Calu3 (cell line): ENCODE results near the gene PKP1. TPM values are rescaled to one million over a fixed set of nuclear protein-coding genes. Genes with fewer than 3 reads are reported as not detected.
A peak's percentile ranks its signal among the peaks of the same experiment; 100 is the strongest.

Experiments used
- BruUV-seq: library from RNA; stranded (reverse); fragments of 400-500 nt; replicated peaks from 2 replicates; lab custom pipeline; 2021; lab: Mats Ljungman, UMichigan
- CTCF ChIA-PET: fragments of 300-600 bp; sonication (Branson Sonifier 250); formaldehyde crosslinking; loops from one replicate; lab custom pipeline; 2022; ENCODE audit warnings: antibody characterized with exemption; lab: Charles Lee
- DNase-seq: peaks from one replicate; pipeline ENCODE4 v3.0.0; 2022
- H3K27ac Mint-ChIP-seq: one replicate; pipeline ENCODE4 v1.8.0; 2022; ENCODE audit warnings: mixed read lengths; ENCODE audit not compliant: unreplicated experiment
- H3K27me3 Mint-ChIP-seq: one replicate; pipeline ENCODE4 v1.8.0; 2022; ENCODE audit warnings: mixed read lengths; ENCODE audit not compliant: unreplicated experiment
- H3K36me3 Mint-ChIP-seq: one replicate; pipeline ENCODE4 v1.8.0; 2022; ENCODE audit warnings: mild to moderate bottlenecking, moderate library complexity, mixed read lengths; ENCODE audit not compliant: insufficient read depth, unreplicated experiment
- H3K4me1 Mint-ChIP-seq: one replicate; pipeline ENCODE4 v1.8.0; 2022; ENCODE audit warnings: mild to moderate bottlenecking, low read depth, mixed read lengths; ENCODE audit not compliant: unreplicated experiment
- H3K4me3 Mint-ChIP-seq: one replicate; pipeline ENCODE4 v1.8.0; 2022; ENCODE audit warnings: mild to moderate bottlenecking, low read depth, moderate library complexity, mixed read lengths; ENCODE audit not compliant: unreplicated experiment
- H3K9me3 Mint-ChIP-seq: one replicate; pipeline ENCODE4 v1.8.0; 2022; ENCODE audit warnings: low read depth, mixed read lengths; ENCODE audit not compliant: unreplicated experiment
- intact Hi-C: fragments of 100-400 bp; cut with micrococcal nuclease; formaldehyde crosslinking; loops from one replicate; pipeline ENCODE4 v1.10.0; 2022; ENCODE audit not compliant: unreplicated experiment
- total RNA-seq: library from RNA; stranded (reverse); gene quantifications from 2 replicates; pipeline ENCODE4 v1.2.3, GENCODE V29; 2022
- TF ChIP-seq, protein P1 (sequence below): fragments of 200-600 bp; IDR thresholded peaks from one replicate; pipeline ENCODE4 v1.8.0; 2022; ENCODE audit warnings: antibody characterized with exemption; ENCODE audit not compliant: unreplicated experiment

The PKP1 gene
- total RNA-seq, 1 experiment from 2014 or later, result 0.09 TPM

DNA sequence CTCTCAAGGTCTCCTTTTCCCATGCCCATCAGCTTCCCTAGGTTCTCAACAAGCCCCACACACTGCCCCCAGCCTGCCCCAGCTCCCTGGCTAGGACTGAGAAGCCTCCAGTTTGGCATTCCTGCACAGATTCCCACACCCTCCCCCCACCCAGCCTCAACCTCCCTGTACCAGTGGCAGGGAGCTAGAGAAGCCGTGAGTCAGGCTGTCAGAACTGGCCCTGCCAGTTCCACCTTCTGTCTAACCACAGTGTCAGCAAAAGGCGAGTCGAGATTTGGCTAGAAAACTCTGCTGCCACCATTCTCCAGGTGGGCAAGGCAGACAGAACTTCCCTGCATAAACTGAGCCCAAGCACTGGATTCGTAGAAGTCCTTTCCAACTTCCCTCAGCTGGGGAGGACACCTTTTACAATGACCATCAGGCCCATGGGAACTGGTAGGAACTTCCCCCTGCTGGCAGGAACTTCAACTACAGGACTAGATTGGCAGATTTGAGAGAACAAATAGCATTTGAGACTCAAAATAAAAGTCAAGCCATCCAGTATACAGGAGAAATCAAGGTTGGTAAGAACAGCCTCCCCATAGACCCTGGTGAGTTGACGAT is 63.1 kb downstream of the PKP1 start:
- DNase-seq, result peak; percentile 82
- no TSS peak for BruUV-seq

DNA sequence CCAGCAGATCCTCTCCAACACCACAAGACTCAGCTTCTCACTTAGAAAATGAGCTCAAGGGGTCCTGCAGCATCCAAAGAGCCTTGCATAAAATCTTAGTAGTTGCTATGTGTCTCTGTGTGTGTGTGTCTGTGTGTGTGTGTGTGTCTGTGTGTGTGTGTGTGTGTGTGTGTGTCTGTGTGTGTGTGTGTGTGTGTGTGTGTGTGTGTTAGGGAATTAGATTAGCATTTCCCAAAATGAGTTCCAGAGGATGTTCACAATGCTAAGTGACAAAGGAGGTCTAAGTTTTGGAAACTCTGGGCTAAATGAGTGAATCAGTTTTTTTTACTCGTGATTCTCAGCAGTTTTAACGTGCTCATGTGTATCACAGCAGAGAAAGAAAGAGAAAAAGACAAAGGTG is 63.7 kb downstream of the PKP1 start:
- BruUV-seq, result no TSS peak

More for the DNA sequence above, 63.1 kb downstream of the PKP1 start:
- CTCF ChIA-PET, result interaction anchor here (0.6 to 2.8 kb wide), 19 partner anchors 11 to 1736 kb away, joined by 3 to 29 read pairs (median 4); no protein-coding TSS in a partner anchor
- Mint-ChIP-seq H3K4me1 (peaks cover 7% of the 10 kb centered on the region), H3K9me3 (no peaks in the 10 kb centered on the region), H3K4me3 (no peak overlapping the region), H3K36me3 (no peaks in the 10 kb centered on the region), H3K27me3 (peaks cover 26% of the 10 kb centered on the region), H3K27ac (no peak overlapping the region)
- intact Hi-C loops, result loop anchor here (2.0 to 5.0 kb wide), 3 partner anchors 38 to 99 kb away; no protein-coding TSS in a partner anchor
- TF ChIP-seq, protein P1, sequence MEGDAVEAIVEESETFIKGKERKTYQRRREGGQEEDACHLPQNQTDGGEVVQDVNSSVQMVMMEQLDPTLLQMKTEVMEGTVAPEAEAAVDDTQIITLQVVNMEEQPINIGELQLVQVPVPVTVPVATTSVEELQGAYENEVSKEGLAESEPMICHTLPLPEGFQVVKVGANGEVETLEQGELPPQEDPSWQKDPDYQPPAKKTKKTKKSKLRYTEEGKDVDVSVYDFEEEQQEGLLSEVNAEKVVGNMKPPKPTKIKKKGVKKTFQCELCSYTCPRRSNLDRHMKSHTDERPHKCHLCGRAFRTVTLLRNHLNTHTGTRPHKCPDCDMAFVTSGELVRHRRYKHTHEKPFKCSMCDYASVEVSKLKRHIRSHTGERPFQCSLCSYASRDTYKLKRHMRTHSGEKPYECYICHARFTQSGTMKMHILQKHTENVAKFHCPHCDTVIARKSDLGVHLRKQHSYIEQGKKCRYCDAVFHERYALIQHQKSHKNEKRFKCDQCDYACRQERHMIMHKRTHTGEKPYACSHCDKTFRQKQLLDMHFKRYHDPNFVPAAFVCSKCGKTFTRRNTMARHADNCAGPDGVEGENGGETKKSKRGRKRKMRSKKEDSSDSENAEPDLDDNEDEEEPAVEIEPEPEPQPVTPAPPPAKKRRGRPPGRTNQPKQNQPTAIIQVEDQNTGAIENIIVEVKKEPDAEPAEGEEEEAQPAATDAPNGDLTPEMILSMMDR, result peak; percentile 81

DNA sequence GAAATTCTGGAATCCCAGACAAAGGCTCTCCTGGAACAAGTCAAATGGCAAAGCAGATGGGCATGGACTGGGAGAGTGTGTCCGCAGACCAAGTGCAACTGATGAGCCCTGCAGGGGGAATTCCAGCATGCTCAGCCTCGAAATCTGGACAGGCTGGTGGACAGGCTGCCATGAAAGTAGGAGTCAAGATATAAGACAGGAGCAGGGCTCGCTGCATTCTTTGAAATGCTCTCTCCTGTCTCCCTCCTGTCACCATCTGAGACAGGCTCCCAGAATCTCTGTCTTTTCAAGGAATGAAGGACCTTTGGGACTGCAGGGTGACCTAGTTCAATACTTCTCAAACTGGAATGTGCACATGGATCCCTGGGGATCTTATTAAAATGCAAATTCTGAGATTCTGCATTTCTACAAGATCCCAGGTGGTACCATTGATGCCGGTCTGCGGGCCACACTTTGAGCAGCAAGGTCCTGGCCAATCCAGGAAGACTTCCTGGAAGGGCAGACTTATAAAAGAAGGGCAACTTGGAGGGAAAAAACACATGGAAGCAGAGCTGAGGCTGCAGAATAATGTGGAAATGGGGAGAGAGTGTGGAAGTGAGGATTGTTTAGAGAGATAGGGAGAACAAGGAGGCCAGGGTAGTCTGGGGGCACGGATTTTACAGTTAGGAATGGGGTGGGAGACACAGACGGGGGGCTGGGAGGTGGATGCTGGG is 64.3 kb downstream of the PKP1 start:
- Mint-ChIP-seq H3K9me3 (no peaks in the 10 kb centered on the region), H3K4me1 (peaks cover 7% of the 10 kb centered on the region), H3K4me3 (no peak overlapping the region), H3K36me3 (no peaks in the 10 kb centered on the region), H3K27me3 (peaks cover 35% of the 10 kb centered on the region), H3K27ac (no peak overlapping the region)
- no peak for DNase-seq
- no TSS peak for BruUV-seq
- CTCF ChIA-PET, result interaction anchor here (0.6 to 3.6 kb wide), 23 partner anchors 10 to 1735 kb away, joined by 3 to 29 read pairs (median 5); partner anchors contain the start of gene TNNT2
- TF ChIP-seq, protein P1, result no peak
- intact Hi-C loops, result loop anchor here (2.0 to 5.0 kb wide), 3 partner anchors 39 to 100 kb away; no protein-coding TSS in a partner anchor

More for the DNA sequence above, 63.7 kb downstream of the PKP1 start:
- H3K4me1 Mint-ChIP-seq, result peaks cover 7% of the 10 kb centered on the region
- H3K4me3 Mint-ChIP-seq, result no peak overlapping the region
- no peaks in the 10 kb centered on the region for H3K36me3 Mint-ChIP-seq
- no peaks in the 10 kb centered on the region for H3K9me3 Mint-ChIP-seq
- H3K27me3 Mint-ChIP-seq, result peaks cover 31% of the 10 kb centered on the region
- TF ChIP-seq, protein P1, result no peak
- no peak for DNase-seq
- no peak overlapping the region for H3K27ac Mint-ChIP-seq
- intact Hi-C loops, result loop anchor here (2.0 to 5.0 kb wide), 3 partner anchors 38 to 100 kb away; no protein-coding TSS in a partner anchor
- CTCF ChIA-PET, result interaction anchor here (0.6 to 2.8 kb wide), 17 partner anchors 10 to 1735 kb away, joined by 3 to 29 read pairs (median 5); partner anchors contain the start of gene TNNT2

DNA sequence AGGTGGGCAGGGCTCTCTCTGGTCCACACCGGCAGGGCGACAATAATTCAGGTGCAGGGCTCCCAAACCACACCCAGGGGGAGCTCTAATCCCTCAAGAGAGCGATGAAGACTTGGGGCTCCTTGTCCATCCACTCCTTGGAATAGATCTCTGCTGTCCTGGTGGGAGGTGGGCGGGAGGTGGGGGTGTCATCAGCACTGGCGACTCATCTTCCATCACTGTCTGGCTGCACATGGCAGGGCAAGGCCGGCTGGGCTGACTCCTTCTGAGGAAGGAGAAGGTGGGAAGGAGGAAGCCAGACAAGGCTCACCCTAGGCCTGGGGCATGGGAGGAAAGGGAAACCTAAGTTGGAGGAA is 64.9 kb downstream of the PKP1 start:
- Mint-ChIP-seq H3K4me3 (no peak overlapping the region), H3K27ac (no peak overlapping the region), H3K4me1 (peaks cover 7% of the 10 kb centered on the region), H3K9me3 (no peaks in the 10 kb centered on the region), H3K36me3 (no peaks in the 10 kb centered on the region), H3K27me3 (peaks cover 36% of the 10 kb centered on the region)
- no TSS peak for BruUV-seq
- peak; percentile 80 for DNase-seq
- CTCF ChIA-PET, result interaction anchor here (0.6 to 3.6 kb wide), 12 partner anchors 9 to 233 kb away, joined by 3 to 29 read pairs (median 5); partner anchors contain the start of gene TNNT2
- intact Hi-C loops, result loop anchor here (5.0 kb wide), 2 partner anchors 81 to 101 kb away; no protein-coding TSS in a partner anchor
- TF ChIP-seq, protein P1, result peak; percentile 71
